ENCODE data around the gene CREB3L2. TPM values are rescaled to one million over a fixed set of nuclear protein-coding genes. Genes with fewer than 3 reads are reported as not detected.

CREB3L2 gene
- total and polyA plus RNA-seq, 2 of the 13 experiments (the other 11 are each of a cell fraction or from before 2014, with no cell fraction given) = 22.1 to 41.1 TPM

DNA sequence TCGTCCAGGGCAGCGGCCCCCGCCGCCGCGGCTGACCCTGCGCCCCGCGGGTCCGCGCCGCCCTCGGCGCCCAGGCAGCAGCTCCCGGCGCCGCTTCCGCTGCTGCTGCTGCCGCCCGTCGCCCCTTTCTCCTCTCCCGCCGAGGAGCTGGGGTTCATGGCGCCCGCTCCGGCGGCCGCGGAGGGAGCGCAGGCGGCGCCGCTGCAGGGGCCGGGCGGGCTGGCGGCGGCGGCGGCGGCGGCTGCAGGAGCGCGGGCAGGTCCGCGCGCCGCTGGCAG is 155.4 kb downstream of the CREB3L2 start:
- H3K79me2 ChIP-seq (ENCODE audit: insufficient read depth, low read length) = no peaks in the 10 kb centered on the region
- in situ Hi-C loops (cut with HindIII; ENCODE audit: extremely low pct_ligation_motif_present, low pct_unique_long_range_greater_than_20kb) = no loop called here
- peaks cover 3 to 29% of the 10 kb centered on the region in 2 experiments; a peak in 4 of 5 replicates for H3K27me3 ChIP-seq (ENCODE audit: control insufficient read depth in 1 of 2, insufficient read depth in 2 of 2, low read length in 2 of 2)
- no peak overlapping the region for H3K9ac ChIP-seq (ENCODE audit: insufficient read depth, low read depth, low read length)
- WGBS (ENCODE audit: low lambda C conversion rate) = no CpG with 5 or more reads among the region's 47 CpGs
- no peak overlapping the region for H2AFZ ChIP-seq (ENCODE audit: low read length)
- peak; percentile 8; the same call in 1 of the 3 replicates for ATAC-seq
- DNase-seq (ENCODE audit: low spot score) = no peak
- peak overlapping the region in 2 of 3 experiments; percentile 49 to 66; a peak in 3 of 6 replicates for H3K4me3 ChIP-seq (replicated peaks in 1 of 3; ENCODE audit: insufficient read depth in 1 of 3, low read depth in 2 of 3, low read length in 3 of 3)
- no peak overlapping the region for H3K27ac ChIP-seq (ENCODE audit: extremely low read length, insufficient read depth, low read length)
- POLR2A ChIA-PET = no interaction called here
- TF ChIP-seq HNRNPLL (IDR thresholded peaks at IDR 0.05; ENCODE audit: low read depth, low read length, poor library complexity, severe bottlenecking) (peak; percentile 47), DPF2 (CRISPR knock-in tag; IDR thresholded peaks at IDR 0.05; ENCODE audit: borderline replicate concordance, low read depth) (no peak), SMC3 (IDR thresholded peaks at IDR 0.05; ENCODE audit: low read length) (no peak)
- peak overlapping the region; percentile 81 for H3K4me2 ChIP-seq (ENCODE audit: low read depth, low read length)
- H3K9me3 ChIP-seq (ENCODE audit: low read length) = no peaks in the 10 kb centered on the region
- no TSS peak for BruUV-seq (replicated peaks)
- H3K36me3 ChIP-seq (replicated peaks in 1 of 2; ENCODE audit: control insufficient read depth in 1 of 2, insufficient read depth in 2 of 2, low read length in 2 of 2) = no peaks in the 10 kb centered on the region
- intact Hi-C loops (cut with micrococcal nuclease; ENCODE audit: unreplicated experiment) = no loop called here
- CTCF ChIA-PET (ENCODE audit: low intra/inter-chr PET ratio, low total read pairs) = no interaction called here
- H3K4me1 ChIP-seq (ENCODE audit: insufficient read depth, low read length) = peaks cover 12% of the 10 kb centered on the region
- no peak for FAIRE-seq
- no peaks in the 10 kb centered on the region; the same call in 1 of the 2 replicates for H4K20me1 ChIP-seq (ENCODE audit: insufficient read depth, low read length)

GRCh38 chr7:137844677-137845425 is 157.0 kb downstream of the CREB3L2 start:
- 56% methylated on average over 8 of the region's 8 CpGs for WGBS (ENCODE audit: low lambda C conversion rate)
- H3K27me3 ChIP-seq (ENCODE audit: control insufficient read depth in 1 of 2, insufficient read depth in 2 of 2, low read length in 2 of 2) = peaks cover 3 to 29% of the 10 kb centered on the region in 2 experiments; a peak in 4 of 5 replicates
- DNase-seq (ENCODE audit: low spot score) = no peak
- H3K4me3 ChIP-seq (replicated peaks in 1 of 3; ENCODE audit: insufficient read depth in 1 of 3, low read depth in 2 of 3, low read length in 3 of 3) = no peak overlapping the region
- intact Hi-C loops (cut with micrococcal nuclease; ENCODE audit: unreplicated experiment) (no loop called here), in situ Hi-C loops (cut with HindIII; ENCODE audit: extremely low pct_ligation_motif_present, low pct_unique_long_range_greater_than_20kb) (no loop called here)
- H3K79me2 ChIP-seq (ENCODE audit: insufficient read depth, low read length) = no peaks in the 10 kb centered on the region
- H3K4me2 ChIP-seq (ENCODE audit: low read depth, low read length) = no peak overlapping the region
- no peaks in the 10 kb centered on the region for H3K36me3 ChIP-seq (replicated peaks in 1 of 2; ENCODE audit: control insufficient read depth in 1 of 2, insufficient read depth in 2 of 2, low read length in 2 of 2)
- peaks cover 20% of the 10 kb centered on the region for H3K4me1 ChIP-seq (ENCODE audit: insufficient read depth, low read length)
- H2AFZ ChIP-seq (ENCODE audit: low read length) = no peak overlapping the region
- no peaks in the 10 kb centered on the region; the same call in 1 of the 2 replicates for H4K20me1 ChIP-seq (ENCODE audit: insufficient read depth, low read length)
- H3K9me3 ChIP-seq (ENCODE audit: low read length) = no peaks in the 10 kb centered on the region
- BruUV-seq (replicated peaks) = no TSS peak
- no peak for FAIRE-seq
- no peak for TF ChIP-seq ZNF253 (CRISPR knock-in tag; IDR thresholded peaks at IDR 0.05; ENCODE audit: borderline replicate concordance)
- TF ChIP-seq NFYB (CRISPR knock-in tag; IDR thresholded peaks at IDR 0.05) = no peak
- no peak for TF ChIP-seq PHF20 (CRISPR knock-in tag; IDR thresholded peaks at IDR 0.05)
- ChIA-PET CTCF (ENCODE audit: low intra/inter-chr PET ratio, low total read pairs) (no interaction called here), POLR2A (no interaction called here)
- no peak overlapping the region for H3K27ac ChIP-seq (ENCODE audit: extremely low read length, insufficient read depth, low read length)
- no peak overlapping the region for H3K9ac ChIP-seq (ENCODE audit: insufficient read depth, low read depth, low read length)
- peak; percentile 4; the same call in 1 of the 3 replicates for ATAC-seq
